HepG2 (cell line): ENCODE results near the gene SLC25A27. TPM values are rescaled to one million over a fixed set of nuclear protein-coding genes. Genes with fewer than 3 reads are reported as not detected.

Experiments used
- ATAC-seq: fragments of 200-7000 bp; cut with Tn5 transposase; 3 replicates; pipeline ENCODE4 v1.9.1; 2020; ENCODE audit warnings: mild to moderate bottlenecking, moderate library complexity
- BruUV-seq: library from RNA; stranded (reverse); fragments of 400-500 nt; replicated peaks from 2 replicates; lab custom pipeline; 2021; lab: Mats Ljungman, UMichigan
- CTCF ChIA-PET: fragments of 300-600 bp; formaldehyde crosslinking; extraction: SDS; loops from one replicate; lab custom pipeline; 2021; ENCODE audit warnings: low total read pairs, inconsistent platforms, low intra/inter-chr PET ratio; lab: Yijun Ruan, JAX
- POLR2A ChIA-PET: fragments of 350-600 bp; sonication (Branson Sonifier 250); formaldehyde crosslinking; loops from one replicate; lab custom pipeline; 2020; ENCODE audit warnings: antibody characterized with exemption, inconsistent platforms; lab: Yijun Ruan, JAX
- DNase-seq: peaks from one replicate; pipeline ENCODE4 v3.0.0-alpha.2; 2015; ENCODE audit warnings: low spot score
- FAIRE-seq: peaks from 3 replicates; lab custom pipeline; 2011; peaks lifted over from hg19 to GRCh38; lab: Jason Lieb, UNC
- H2AFZ ChIP-seq: one replicate; pipeline ENCODE4 v1.6.1; 2011; ENCODE audit warnings: low read length, inconsistent platforms
- H3K27ac ChIP-seq: fragments of 300-600 bp; 3 replicates; pipeline ENCODE4 v1.8.0; 2011; ENCODE audit warnings: mixed run types, mild to moderate bottlenecking, mixed read lengths, low read length, inconsistent platforms; ENCODE audit not compliant: insufficient read depth; ENCODE audit errors: extremely low read length
- H3K27me3 ChIP-seq, 2 experiments: fragments of 200-600 bp in 1 of 2; 2 replicates in 1 of 2; 3 replicates in 1 of 2; pipeline versions ENCODE4 v1.6.0 to v1.8.0; 2011; ENCODE audit warnings: low read length in 2 of 2, mild to moderate bottlenecking in 2 of 2, moderate library complexity in 2 of 2, inconsistent platforms in 1 of 2; ENCODE audit not compliant: insufficient read depth in 2 of 2, control insufficient read depth in 1 of 2
- H3K36me3 ChIP-seq, 2 experiments: fragments of 200-600 bp in 1 of 2; replicated peaks in 1 of 2; 2 replicates in 1 of 2; 3 replicates in 1 of 2; pipeline versions ENCODE4 v1.5.1 to v1.8.0; 2011; ENCODE audit warnings: low read length in 2 of 2, inconsistent platforms in 1 of 2; ENCODE audit not compliant: insufficient read depth in 2 of 2, control insufficient read depth in 1 of 2
- H3K4me1 ChIP-seq: 2 replicates; pipeline ENCODE4 v1.5.1; 2012; ENCODE audit warnings: low read length, inconsistent platforms; ENCODE audit not compliant: insufficient read depth
- H3K4me2 ChIP-seq: 2 replicates; pipeline ENCODE4 v1.6.0; 2011; ENCODE audit warnings: low read depth, low read length, inconsistent platforms
- H3K4me3 ChIP-seq, 3 experiments: fragments of 200-600 bp in 1 of 3; sonication (generic), shearing (Covaris generic) in 1 of 3; replicated peaks in 1 of 3; 2 replicates each; pipeline ENCODE4 v1.5.1; 2011 to 2016; ENCODE audit warnings: low read length in 3 of 3, inconsistent platforms in 2 of 3, low read depth in 2 of 3, mild to moderate bottlenecking in 2 of 3, control low read depth in 1 of 3, mixed read lengths in 1 of 3; ENCODE audit not compliant: insufficient read depth in 1 of 3
- H3K79me2 ChIP-seq: one replicate; pipeline ENCODE4 v1.6.1; 2011; ENCODE audit warnings: low read length, inconsistent platforms; ENCODE audit not compliant: insufficient read depth
- H3K9ac ChIP-seq: 2 replicates; pipeline ENCODE4 v1.6.0; 2011; ENCODE audit warnings: mild to moderate bottlenecking, low read depth, low read length, inconsistent platforms; ENCODE audit not compliant: insufficient read depth
- H3K9me3 ChIP-seq: 2 replicates; pipeline ENCODE4 v1.5.1; 2012; ENCODE audit warnings: mild to moderate bottlenecking, low read length
- H4K20me1 ChIP-seq: 2 replicates; pipeline ENCODE4 v1.6.0; 2011; ENCODE audit warnings: inconsistent platforms, mild to moderate bottlenecking, low read length, moderate library complexity; ENCODE audit not compliant: insufficient read depth
- AKAP8 ChIP-seq: sonication (generic); formaldehyde crosslinking; IDR thresholded peaks from 2 replicates; pipeline ENCODE4 v1.5.1; 2020; ENCODE audit warnings: mild to moderate bottlenecking, missing genetic modification reagents
- DPF2 ChIP-seq: sonication (generic); formaldehyde crosslinking; IDR thresholded peaks from 2 replicates; pipeline ENCODE4 v1.4.0; 2020; ENCODE audit warnings: mild to moderate bottlenecking, low read depth, missing genetic modification reagents, borderline replicate concordance
- FOXJ3 ChIP-seq: sonication (generic); formaldehyde crosslinking; IDR thresholded peaks from 2 replicates; pipeline ENCODE4 v1.4.0; 2020; ENCODE audit warnings: missing genetic modification reagents, mild to moderate bottlenecking, borderline replicate concordance
- GATAD1 ChIP-seq: IDR thresholded peaks from 2 replicates; pipeline ENCODE4 v1.6.1; 2016; ENCODE audit warnings: missing genetic modification reagents, missing compliant biosample characterization
- HMG20A ChIP-seq: IDR thresholded peaks from 2 replicates; pipeline ENCODE4 v1.6.1; 2016; ENCODE audit warnings: borderline replicate concordance
- MAFF ChIP-seq: IDR thresholded peaks from 2 replicates; pipeline ENCODE4 v1.6.1; 2011; ENCODE audit warnings: low read depth, low read length, improper control_type of control experiment
- MAFK ChIP-seq, 2 experiments: IDR thresholded peaks in 1 of 2; conservative IDR thresholded peaks in 1 of 2; 2 replicates each; pipeline ENCODE4 v1.6.1; 2011; ENCODE audit warnings: improper control_type of control experiment in 2 of 2, low read length in 2 of 2
- NFE2L2 ChIP-seq: fragments of 150-350 bp; IDR thresholded peaks from 2 replicates; pipeline ENCODE4 v1.6.1; 2014; ENCODE audit warnings: low read length
- TIGD3 ChIP-seq: sonication (generic); formaldehyde crosslinking; IDR thresholded peaks from 2 replicates; pipeline ENCODE4 v1.5.1; 2020; ENCODE audit warnings: mild to moderate bottlenecking, missing genetic modification reagents, borderline replicate concordance
- WIZ ChIP-seq: sonication (generic); formaldehyde crosslinking; IDR thresholded peaks from 2 replicates; pipeline ENCODE4 v1.5.1; 2020; ENCODE audit warnings: mild to moderate bottlenecking, missing genetic modification reagents
- ZBTB2 ChIP-seq: sonication (generic); formaldehyde crosslinking; IDR thresholded peaks from 2 replicates; pipeline ENCODE4 v1.8.0; 2022; ENCODE audit warnings: low read depth, missing genetic modification reagents
- ZFP82 ChIP-seq: sonication (generic); formaldehyde crosslinking; IDR thresholded peaks from 2 replicates; pipeline ENCODE4 v1.5.1; 2020; ENCODE audit warnings: mild to moderate bottlenecking, missing genetic modification reagents, borderline replicate concordance
- ZKSCAN5 ChIP-seq: sonication (generic); formaldehyde crosslinking; IDR thresholded peaks from 2 replicates; pipeline ENCODE4 v1.5.1; 2020; ENCODE audit warnings: mild to moderate bottlenecking, missing genetic modification reagents
- ZKSCAN8 ChIP-seq: IDR thresholded peaks from 2 replicates; pipeline ENCODE4 v1.6.1; 2016; ENCODE audit warnings: borderline replicate concordance, missing genetic modification reagents, missing compliant biosample characterization
- ZNF282 ChIP-seq: fragments of 450-650 bp; IDR thresholded peaks from 2 replicates; pipeline ENCODE4 v1.6.1; 2018; ENCODE audit not compliant: partially characterized antibody
- ZNF7 ChIP-seq: IDR thresholded peaks from 2 replicates; pipeline ENCODE4 v1.6.1; 2016; ENCODE audit warnings: missing biosample characterization, missing genetic modification reagents
- WGBS: methylation state at CpG from one replicate; pipeline ENCODE4 v1.1.6; 2017; ENCODE audit warnings: low lambda C conversion rate; 5-methylcytosine and 5-hydroxymethylcytosine counted together
- in situ Hi-C: cut with HindIII; loops from 2 replicates; pipeline ENCODE4 v1.10.0; 2017; ENCODE audit warnings: low pct_unique_long_range_greater_than_20kb; ENCODE audit not compliant: extremely low pct_ligation_motif_present
- intact Hi-C: fragments of 100-400 bp; cut with micrococcal nuclease; formaldehyde crosslinking; loops from one replicate; pipeline ENCODE4 v1.10.0; 2022; ENCODE audit not compliant: unreplicated experiment
- polyA plus RNA-seq, 8 experiments: library from polyadenylated mRNA; depleted of rRNA in 3 of 8; stranded (reverse) in 7 of 8; unstranded in 1 of 8; fragments of >200 nt; fragmentation: Illumina TruSeq in 4 of 8; extraction: Trizol in 4 of 8; gene quantifications; 2 replicates each; pipeline versions ENCODE4 v1.2.1 to v1.2.3, GENCODE V29; 2011 to 2016; ENCODE audit warnings: low read depth in 4 of 8, missing spikeins in 1 of 8, mixed read lengths in 1 of 8; ENCODE audit not compliant: insufficient read depth in 1 of 8
- total RNA-seq, 5 experiments: library from RNA; depleted of rRNA; stranded (reverse); fragments of >200 nt; fragmentation: Illumina TruSeq; extraction: Trizol; gene quantifications; 2 replicates each; pipeline ENCODE4 v1.2.3, GENCODE V29; 2016; ENCODE audit warnings: low read depth in 1 of 5

Gene SLC25A27
- total and polyA plus RNA-seq, 2 of the 13 experiments (the other 11 are each of a cell fraction or from before 2014, with no cell fraction given): 0.46 to 1.3 TPM

GRCh38 chr6:46651006-46651405, 1.8 kb upstream of the SLC25A27 start (continued):
- TF ChIP-seq ZFP82 (CRISPR knock-in tag): no peak
- TF ChIP-seq, all 625 proteins: peak for 1

- Histone ChIP-seq H3K4me3 (no peak overlapping the region), H3K27me3 (peaks cover 0 to 25% of the 10 kb centered on the region in 2 experiments; a peak in 2 of 5 replicates), H3K9me3 (no peaks in the 10 kb centered on the region), H3K4me2 (peak overlapping the region; percentile 93), H3K36me3 (no peaks in the 10 kb centered on the region), H2AFZ (no peak overlapping the region), H4K20me1 (no peaks in the 10 kb centered on the region), H3K9ac (no peak overlapping the region), H3K4me1 (peaks cover 20% of the 10 kb centered on the region), H3K27ac (no peak overlapping the region), H3K79me2 (no peaks in the 10 kb centered on the region)
- FAIRE-seq (no peak), ATAC-seq (no peak), DNase-seq (no peak)
- CTCF ChIA-PET: no interaction called here
- 9% methylated on average over 8 of the region's 8 CpGs for WGBS
- in situ Hi-C loops (no loop called here), intact Hi-C loops (loop anchor here (10.0 kb wide), 1 partner anchor 157 kb away; the partner anchor contains the start of gene RCAN2)
- POLR2A ChIA-PET: no interaction called here
- no TSS peak for BruUV-seq
- TF ChIP-seq ZNF7 (CRISPR knock-in tag) (no peak), DPF2 (no peak), MAFF (peak; percentile 88), MAFK (conservative IDR thresholded peaks at IDR 0.05 in 1 of 2, IDR thresholded peaks at IDR 0.05 in 1 of 2; ENCODE audit: low read length in 2 of 2) (peak; percentile 92 to 93), ZKSCAN8 (CRISPR knock-in tag) (0 out of 2 replicates have a peak, but pooled peaks have one; percentile 4)
Measured at GRCh38 chr6:46651816-46652215, 959 bp upstream of the SLC25A27 start.

- intact Hi-C loops: loop anchor here (10.0 kb wide), 1 partner anchor 157 kb away; the partner anchor contains the start of gene RCAN2
- CTCF ChIA-PET: no interaction called here
- no peaks in the 10 kb centered on the region for H4K20me1 ChIP-seq
- H3K9ac ChIP-seq: no peak overlapping the region
- peak overlapping the region; percentile 93 for H3K4me2 ChIP-seq
- no peaks in the 10 kb centered on the region for H3K9me3 ChIP-seq
- peaks cover 20% of the 10 kb centered on the region for H3K4me1 ChIP-seq
- H3K36me3 ChIP-seq: no peaks in the 10 kb centered on the region
- peaks cover 0 to 25% of the 10 kb centered on the region in 2 experiments; a peak in 2 of 5 replicates for H3K27me3 ChIP-seq
- BruUV-seq: no TSS peak
- ATAC-seq (no peak), DNase-seq (no peak), FAIRE-seq (no peak)
- in situ Hi-C loops: no loop called here
- no peak overlapping the region for H2AFZ ChIP-seq
- no peaks in the 10 kb centered on the region for H3K79me2 ChIP-seq
- POLR2A ChIA-PET: no interaction called here
- WGBS: 2% methylated on average over 6 of the region's 6 CpGs
- H3K4me3 ChIP-seq: peak overlapping the region; percentile 69 to 79 (median 70); a peak in 5 of 6 replicates
- H3K27ac ChIP-seq: no peak overlapping the region
- TF ChIP-seq TIGD3 (CRISPR knock-in tag) (no peak), WIZ (no peak), ZBTB2 (no peak), AKAP8 (CRISPR knock-in tag) (no peak), NFE2L2 (no peak), FOXJ3 (no peak), ZKSCAN5 (CRISPR knock-in tag) (no peak), GATAD1 (CRISPR knock-in tag) (no peak), ZNF282 (no peak), HMG20A (CRISPR knock-in tag) (no peak)
Measured at GRCh38 chr6:46652232-46652602, 558 bp upstream of the SLC25A27 start.
